OCI-LY3 (cell line): ENCODE results near the gene AP1S3.
"Not testable (repeated sequence)": the region's sequence is repeated elsewhere in the genome, so short reads cannot be mapped to it uniquely, and the experiment has no call there.

ENCODE experiments used
- H2AFZ ChIP-seq: fragments of 200-600, 300-600 bp; shearing (Covaris generic); 2 replicates; pipeline ENCODE4 v1.6.0; 2014; ENCODE audit warnings: antibody characterized with exemption, low read depth, low read length
- H3K27ac ChIP-seq: fragments of 200-600, 300-600 bp; sonication (generic); 2 replicates; pipeline ENCODE4 v1.5.1; 2014; ENCODE audit warnings: mild to moderate bottlenecking, low read length, moderate library complexity, mixed read lengths
- H3K27me3 ChIP-seq: fragments of 200-600, 300-600 bp; sonication (generic); 2 replicates; pipeline ENCODE4 v1.6.1; 2014; ENCODE audit warnings: low read depth, low read length, mixed read lengths
- H3K36me3 ChIP-seq: fragments of 200-600, 300-600 bp; sonication (generic); replicated peaks from 2 replicates; pipeline ENCODE3; 2014; ENCODE audit warnings: low read depth, low read length, mixed read lengths
- H3K4me1 ChIP-seq: fragments of 300-600, 200-600 bp; sonication (generic); 2 replicates; pipeline ENCODE4 v1.6.1; 2014; ENCODE audit warnings: low read length, mixed read lengths
- H3K4me2 ChIP-seq: fragments of 200-600, 300-600 bp; sonication (generic); 2 replicates; pipeline ENCODE4 v1.6.1; 2014; ENCODE audit warnings: low read length, mixed read lengths
- H3K4me3 ChIP-seq: fragments of 300-600, 200-600 bp; sonication (generic); 2 replicates; pipeline ENCODE4 v1.5.1; 2014; ENCODE audit warnings: antibody characterized with exemption, mild to moderate bottlenecking, low read length, moderate library complexity
- H3K79me2 ChIP-seq: fragments of 300-600, 200-600 bp; shearing (Covaris generic); 2 replicates; pipeline ENCODE4 v1.6.1; 2014; ENCODE audit warnings: mild to moderate bottlenecking, low read length, mixed read lengths
- H3K9ac ChIP-seq: fragments of 300-600, 200-600 bp; shearing (Covaris generic); 2 replicates; pipeline ENCODE4 v1.6.0; 2014; ENCODE audit warnings: mild to moderate bottlenecking, low read length, moderate library complexity
- H3K9me3 ChIP-seq: fragments of 200-600, 300-600 bp; shearing (Covaris generic); 2 replicates; pipeline ENCODE4 v1.6.1; 2014; ENCODE audit warnings: low read length, mixed read lengths; ENCODE audit not compliant: insufficient read depth
- H4K20me1 ChIP-seq: fragments of 200-600, 300-600 bp; sonication (generic); 2 replicates; pipeline ENCODE4 v1.6.1; 2016; ENCODE audit warnings: low read length, mixed read lengths; ENCODE audit not compliant: insufficient read depth
- EZH2phosphoT487 ChIP-seq: fragments of 200-600 bp; shearing (Covaris generic); IDR thresholded peaks from 2 replicates; pipeline ENCODE4 v1.6.1; 2018; ENCODE audit warnings: antibody characterized with exemption, mixed run types, low read depth
- TF ChIP-seq, protein P1 (sequence below): fragments of 200-600, 300-600 bp; sonication (generic); IDR thresholded peaks from 2 replicates; pipeline ENCODE4 v1.5.1; 2014; ENCODE audit warnings: antibody characterized with exemption, low read length, low read depth

AP1S3 gene

GRCh38 chr2:223767341-223767740, 70.0 kb downstream of the AP1S3 start:
- Histone ChIP-seq H3K36me3 (no peaks in the 10 kb centered on the region), H3K27ac (no peak overlapping the region), H3K4me3 (no peak overlapping the region), H3K9me3 (no peaks in the 10 kb centered on the region), H3K27me3 (no peaks in the 10 kb centered on the region), H4K20me1 (no peaks in the 10 kb centered on the region), H2AFZ (no peak overlapping the region), H3K79me2 (no peaks in the 10 kb centered on the region), H3K9ac (no peak overlapping the region), H3K4me1 (no peaks in the 10 kb centered on the region), H3K4me2 (no peak overlapping the region)
- TF ChIP-seq, protein P1, sequence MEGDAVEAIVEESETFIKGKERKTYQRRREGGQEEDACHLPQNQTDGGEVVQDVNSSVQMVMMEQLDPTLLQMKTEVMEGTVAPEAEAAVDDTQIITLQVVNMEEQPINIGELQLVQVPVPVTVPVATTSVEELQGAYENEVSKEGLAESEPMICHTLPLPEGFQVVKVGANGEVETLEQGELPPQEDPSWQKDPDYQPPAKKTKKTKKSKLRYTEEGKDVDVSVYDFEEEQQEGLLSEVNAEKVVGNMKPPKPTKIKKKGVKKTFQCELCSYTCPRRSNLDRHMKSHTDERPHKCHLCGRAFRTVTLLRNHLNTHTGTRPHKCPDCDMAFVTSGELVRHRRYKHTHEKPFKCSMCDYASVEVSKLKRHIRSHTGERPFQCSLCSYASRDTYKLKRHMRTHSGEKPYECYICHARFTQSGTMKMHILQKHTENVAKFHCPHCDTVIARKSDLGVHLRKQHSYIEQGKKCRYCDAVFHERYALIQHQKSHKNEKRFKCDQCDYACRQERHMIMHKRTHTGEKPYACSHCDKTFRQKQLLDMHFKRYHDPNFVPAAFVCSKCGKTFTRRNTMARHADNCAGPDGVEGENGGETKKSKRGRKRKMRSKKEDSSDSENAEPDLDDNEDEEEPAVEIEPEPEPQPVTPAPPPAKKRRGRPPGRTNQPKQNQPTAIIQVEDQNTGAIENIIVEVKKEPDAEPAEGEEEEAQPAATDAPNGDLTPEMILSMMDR: no peak
- TF ChIP-seq EZH2phosphoT487: no peak

- no peak overlapping the region for H3K4me3 ChIP-seq
- no peak overlapping the region for H3K27ac ChIP-seq
- H3K27me3 ChIP-seq: no peaks in the 10 kb centered on the region
- H4K20me1 ChIP-seq: no peaks in the 10 kb centered on the region
- H2AFZ ChIP-seq: no peak overlapping the region
- no peaks in the 10 kb centered on the region for H3K79me2 ChIP-seq
- TF ChIP-seq, protein P1: no peak
- no peak for TF ChIP-seq EZH2phosphoT487
- no peaks in the 10 kb centered on the region for H3K9me3 ChIP-seq
- no peaks in the 10 kb centered on the region for H3K4me1 ChIP-seq
- no peak overlapping the region for H3K9ac ChIP-seq
- no peak overlapping the region for H3K4me2 ChIP-seq
- H3K36me3 ChIP-seq: no peaks in the 10 kb centered on the region
These were observed 72.1 kb downstream of the AP1S3 start for GRCh38 chr2:223765221-223765785.

GRCh38 chr2:223764796-223765195, 72.6 kb downstream of the AP1S3 start:
- no peaks in the 10 kb centered on the region for H3K36me3 ChIP-seq
- TF ChIP-seq, protein P1: no peak
- TF ChIP-seq EZH2phosphoT487: no peak
- no peak overlapping the region for H2AFZ ChIP-seq
- H4K20me1 ChIP-seq: no peaks in the 10 kb centered on the region
- H3K4me3 ChIP-seq: no peak overlapping the region
- H3K27me3 ChIP-seq: no peaks in the 10 kb centered on the region
- no peak overlapping the region for H3K9ac ChIP-seq
- no peaks in the 10 kb centered on the region for H3K79me2 ChIP-seq
- H3K4me2 ChIP-seq: no peak overlapping the region
- H3K9me3 ChIP-seq: no peaks in the 10 kb centered on the region
- H3K27ac ChIP-seq: no peak overlapping the region
- no peaks in the 10 kb centered on the region for H3K4me1 ChIP-seq

GRCh38 chr2:223762853-223763252, 74.5 kb downstream of the AP1S3 start:
- no peaks in the 10 kb centered on the region for H3K27me3 ChIP-seq
- H3K4me3 ChIP-seq: no peak overlapping the region
- H2AFZ ChIP-seq: no peak overlapping the region
- no peaks in the 10 kb centered on the region for H3K36me3 ChIP-seq
- no peak overlapping the region for H3K4me2 ChIP-seq
- H3K4me1 ChIP-seq: no peaks in the 10 kb centered on the region
- no peak overlapping the region for H3K27ac ChIP-seq
- H3K79me2 ChIP-seq: no peaks in the 10 kb centered on the region
- H3K9ac ChIP-seq: no peak overlapping the region
- TF ChIP-seq, protein P1: no peak
- TF ChIP-seq EZH2phosphoT487: no peak
- no peaks in the 10 kb centered on the region for H3K9me3 ChIP-seq
- H4K20me1 ChIP-seq: no peaks in the 10 kb centered on the region

- not testable (repeated sequence) for H3K4me1 ChIP-seq, H3K79me2 ChIP-seq, H3K36me3 ChIP-seq, H3K27ac ChIP-seq, H3K9ac ChIP-seq, H2AFZ ChIP-seq, H3K9me3 ChIP-seq, H3K27me3 ChIP-seq, H3K4me3 ChIP-seq, H4K20me1 ChIP-seq, H3K4me2 ChIP-seq
These were observed 75.6 kb downstream of the AP1S3 start for GRCh38 chr2:223761746-223762145.
